Activated CD4-positive, alpha-beta T cell treated with anti-CD3 and anti-CD28 coated beads, Interleukin-2, Interleukin-6, amounts not matched to agents 100 ng/mL and 50 ng/mL, durations not matched to agents 16 hours and 8 hours (primary cell): ENCODE data around the gene LEPROT.
"Not testable (repeated sequence)": the region's sequence is repeated elsewhere in the genome, so short reads cannot be mapped to it uniquely, and the experiment has no call there.

ENCODE experiments used
- DNase-seq: peaks from one replicate; pipeline ENCODE4 v3.0.0-alpha.2; 2020

The LEPROT gene

GRCh38 chr1:65420590-65421350, at the start of gene LEPROT, which contains the start of gene LEPR:
TSS of gene LEPROT (plus strand) at chr1:65420668. CDS start at chr1:65420725, 57 bp downstream.
TSS of gene LEPR (plus strand) at chr1:65420668. CDS start at chr1:65565566, 144,898 bp downstream.
- no peak for DNase-seq

GRCh38 chr1:65371544-65371943, 48.9 kb upstream of the LEPROT start:
- no peak for DNase-seq

- no peak for DNase-seq
Measured at GRCh38 chr1:65372557-65372956, 47.9 kb upstream of the LEPROT start.

- DNase-seq = no peak
Measured at GRCh38 chr1:65377496-65378246, 42.8 kb upstream of the LEPROT start.

- no peak for DNase-seq
Measured at GRCh38 chr1:65378247-65378946, 42.1 kb upstream of the LEPROT start.

DNA sequence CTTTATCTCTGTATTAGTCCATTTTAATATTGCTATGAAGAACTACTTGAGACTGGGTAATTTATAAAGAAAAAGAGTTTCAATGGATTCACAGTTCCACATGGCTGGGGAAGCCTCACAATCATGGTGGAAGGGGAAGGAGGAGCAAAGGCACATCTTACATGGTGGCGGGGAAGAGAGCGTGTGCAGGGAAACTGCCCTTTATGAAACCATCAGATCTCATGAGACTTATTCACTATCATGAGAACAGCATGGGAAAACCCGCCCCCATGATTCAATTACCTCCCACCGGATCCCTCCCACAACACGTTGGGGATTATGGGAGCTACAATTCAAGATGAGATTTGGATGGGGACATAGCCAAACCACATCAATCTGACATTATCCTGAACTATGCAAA, 36.0 kb upstream of the LEPROT start:
- not testable (repeated sequence) for DNase-seq

DNA sequence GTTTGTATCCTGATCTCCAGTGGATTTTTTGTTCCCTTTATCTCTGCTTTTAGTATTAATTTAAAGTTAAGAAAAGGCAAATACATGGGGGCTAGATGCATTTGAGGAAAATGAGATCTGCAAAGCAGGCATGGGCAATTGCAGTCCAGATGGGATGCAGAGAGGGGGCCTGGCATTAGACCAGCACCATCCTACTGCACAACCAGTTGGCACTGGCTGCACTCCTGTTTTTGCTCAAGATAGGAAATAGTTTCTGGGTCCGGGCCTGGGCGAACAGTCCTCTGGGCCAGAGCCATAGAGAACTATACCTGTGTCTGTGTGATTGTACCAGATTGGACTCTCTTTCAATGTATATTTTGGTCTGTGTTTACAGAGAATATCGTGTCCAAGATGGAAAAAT, 34.0 kb upstream of the LEPROT start:
- no peak for DNase-seq

DNA sequence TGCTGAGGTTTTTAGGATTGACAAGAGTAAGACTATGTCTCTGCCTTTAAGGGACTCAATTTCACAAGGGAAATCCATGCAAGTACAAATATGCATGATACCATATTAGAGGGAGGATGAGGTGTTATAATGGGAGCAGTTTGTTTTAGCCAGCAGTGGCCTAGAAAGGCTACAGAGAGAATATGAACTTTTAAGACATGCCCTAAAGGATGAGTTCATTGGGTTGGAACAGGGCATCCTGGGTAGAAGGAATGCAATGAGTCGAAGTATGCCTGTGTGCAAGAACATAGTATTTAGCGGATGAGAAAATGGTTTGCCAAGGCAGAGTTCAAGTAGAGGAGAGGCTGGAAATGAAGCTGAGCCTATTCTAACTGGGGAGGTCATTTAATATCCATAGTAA, 32.6 kb upstream of the LEPROT start:
- DNase-seq = no peak

GRCh38 chr1:65388908-65389695, 31.4 kb upstream of the LEPROT start:
- peak; percentile 55 for DNase-seq

- no peak for DNase-seq
Measured at GRCh38 chr1:65392497-65392896, 28.0 kb upstream of the LEPROT start.

GRCh38 chr1:65393347-65393746, 27.1 kb upstream of the LEPROT start:
- DNase-seq = peak; percentile 88

DNA sequence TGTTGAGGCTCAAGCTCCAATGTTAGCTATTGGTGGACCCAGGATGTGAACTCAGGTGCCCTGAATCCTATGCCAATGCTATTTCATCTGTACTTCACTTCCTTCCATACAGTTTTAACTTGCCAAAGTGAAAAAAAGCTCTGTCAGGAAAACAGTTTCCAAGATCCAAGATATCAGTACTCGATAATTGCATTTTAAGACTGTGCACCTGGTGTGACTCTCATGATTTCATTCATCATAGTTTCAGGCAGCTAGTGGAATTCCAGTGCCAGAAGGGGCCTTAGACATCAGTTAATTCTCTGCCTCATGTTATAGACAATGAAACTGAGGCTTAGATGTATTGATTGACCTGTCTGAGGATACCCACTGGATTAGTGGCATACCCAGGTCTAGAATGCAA, 26.5 kb upstream of the LEPROT start:
- DNase-seq = no peak

DNA sequence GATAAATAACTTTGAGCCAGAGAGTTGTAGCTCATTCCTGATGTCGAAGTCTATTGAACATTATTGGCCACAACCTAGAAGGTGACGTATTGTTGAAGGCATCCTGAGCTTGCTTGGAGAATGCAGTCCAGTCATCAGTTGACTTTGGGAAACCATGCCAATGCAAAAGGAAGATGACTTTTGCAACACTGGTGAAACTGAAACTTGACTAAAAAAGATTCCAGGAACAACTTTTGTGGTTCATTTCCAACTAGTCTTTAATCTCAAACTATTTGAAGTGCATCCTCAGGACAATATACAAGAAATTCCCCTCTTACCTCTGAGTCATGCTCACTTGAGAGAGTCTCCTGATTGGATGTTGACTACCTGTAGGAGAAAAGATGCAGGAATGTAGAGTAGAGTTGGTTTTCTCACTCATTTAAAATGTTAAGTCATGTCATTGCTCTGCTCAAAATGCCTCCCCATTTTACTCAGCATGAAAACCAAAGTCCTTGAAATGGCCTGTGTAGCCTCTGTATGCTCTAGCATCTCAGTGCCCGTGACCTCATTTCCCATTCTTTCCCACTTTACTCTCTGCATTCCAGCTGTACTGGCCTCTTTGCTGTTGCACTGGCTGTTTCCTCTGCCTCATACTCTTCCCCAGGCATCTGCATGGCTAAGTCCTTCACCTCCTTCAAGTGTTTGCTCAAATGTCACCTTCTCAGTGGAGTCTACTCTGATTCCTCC, 24.4 kb upstream of the LEPROT start:
- DNase-seq = peak; percentile 83

DNA sequence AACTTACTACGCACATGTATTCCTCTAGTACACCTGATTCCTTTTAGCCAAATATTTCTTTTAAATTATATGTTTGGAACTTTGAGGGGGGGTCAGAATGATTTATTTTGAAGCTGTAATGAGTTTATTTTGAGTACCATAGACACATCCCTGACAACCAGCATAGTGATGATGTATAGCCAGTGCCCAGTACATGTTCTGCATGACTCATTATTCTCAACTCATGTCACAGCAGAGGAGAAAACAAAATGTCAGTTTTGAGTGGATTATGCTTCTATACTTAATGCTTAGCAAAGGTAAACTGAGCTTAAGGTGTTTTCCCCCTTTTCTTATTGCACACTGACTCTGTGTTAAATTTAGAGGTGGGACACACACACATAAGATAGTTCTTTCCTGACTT, 22.4 kb upstream of the LEPROT start:
- DNase-seq = peak; percentile 58

DNA sequence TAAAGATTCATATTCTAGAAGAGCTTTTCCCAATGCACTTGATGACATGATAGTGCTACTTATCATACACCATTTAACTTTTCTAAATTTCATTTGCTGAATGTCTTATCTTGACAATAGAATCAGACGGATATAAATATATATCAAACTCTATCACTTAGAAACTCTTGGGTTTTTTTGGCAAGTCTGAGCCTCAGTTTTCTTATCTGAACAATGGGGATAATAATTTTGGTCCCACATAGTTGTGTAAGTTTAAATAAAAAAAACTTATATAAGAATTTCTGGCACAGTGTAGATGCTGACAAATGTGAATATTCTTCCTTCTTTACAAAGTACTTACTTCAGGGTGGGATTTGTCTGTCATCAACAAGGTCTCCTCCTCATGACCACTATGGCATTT, 21.5 kb upstream of the LEPROT start:
- DNase-seq = no peak

- DNase-seq = no peak
Measured at GRCh38 chr1:65401612-65402011, 18.9 kb upstream of the LEPROT start.

GRCh38 chr1:65404941-65405340, 15.5 kb upstream of the LEPROT start:
- DNase-seq = no peak

GRCh38 chr1:65407877-65408276, 12.6 kb upstream of the LEPROT start:
- no peak for DNase-seq

DNA sequence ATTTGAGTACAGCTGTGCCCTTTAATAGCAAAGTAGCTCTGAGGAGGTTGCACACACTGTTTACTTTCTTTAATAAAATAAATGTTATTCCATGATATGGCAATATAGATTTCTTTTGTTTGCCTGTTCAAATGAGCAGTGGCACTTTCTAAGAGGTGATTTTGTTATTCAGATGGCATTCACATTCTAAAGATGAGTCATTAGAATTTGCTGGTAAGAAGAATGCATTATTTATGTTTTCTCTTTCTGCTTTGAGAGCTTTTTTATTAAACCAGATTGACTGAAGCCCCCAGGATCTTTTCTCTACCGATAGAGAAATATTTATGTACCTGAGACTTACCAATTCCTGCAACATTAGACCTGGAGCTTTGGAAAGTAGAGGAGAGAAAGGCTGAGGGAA, 11.2 kb upstream of the LEPROT start:
- no peak for DNase-seq

- DNase-seq = no peak
Measured at GRCh38 chr1:65409816-65410326, 10.6 kb upstream of the LEPROT start.

DNA sequence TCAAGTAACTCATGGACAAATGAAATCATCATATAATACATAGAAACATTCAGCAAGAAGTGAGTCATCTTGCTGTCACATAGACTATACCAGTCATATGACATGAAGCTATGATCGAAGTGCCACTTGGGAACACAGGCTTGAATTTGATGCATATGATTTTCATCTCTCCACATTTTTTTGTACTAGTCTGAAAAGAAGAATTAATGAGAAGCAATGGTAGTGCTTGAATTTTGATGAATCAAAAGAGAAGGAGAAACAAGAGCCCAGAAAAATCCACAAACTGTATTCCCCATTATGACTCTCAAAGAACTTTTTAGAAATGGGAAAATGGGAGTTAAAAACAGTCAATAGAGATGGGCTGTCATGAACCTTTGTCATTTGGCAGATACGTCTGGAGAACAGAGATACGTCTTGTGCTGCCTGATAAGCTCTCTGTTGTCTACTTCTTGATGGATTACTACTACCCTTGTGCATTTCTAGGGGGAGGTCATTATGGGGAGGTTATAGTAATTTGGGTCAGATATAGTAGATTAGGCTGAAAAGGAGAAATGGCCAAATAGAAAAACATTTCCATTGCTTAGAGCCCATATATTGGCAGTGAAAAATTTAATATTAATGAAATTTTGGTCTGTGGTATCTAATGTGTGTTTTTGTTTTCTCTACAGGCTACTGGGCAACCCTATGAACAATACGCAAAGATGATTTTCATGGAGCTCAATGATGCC, 8.0 kb upstream of the LEPROT start:
- DNase-seq = no peak
